Limb (tissue), 2 donors: Measurements from ENCODE around the gene HEBP2.

Experiments used
- DNase-seq, 2 donors: peaks; one replicate each; pipeline ENCODE4 v3.0.0-alpha.2; 2016; ENCODE audit errors: extremely low spot score in 2 of 2

HEBP2 gene

DNA sequence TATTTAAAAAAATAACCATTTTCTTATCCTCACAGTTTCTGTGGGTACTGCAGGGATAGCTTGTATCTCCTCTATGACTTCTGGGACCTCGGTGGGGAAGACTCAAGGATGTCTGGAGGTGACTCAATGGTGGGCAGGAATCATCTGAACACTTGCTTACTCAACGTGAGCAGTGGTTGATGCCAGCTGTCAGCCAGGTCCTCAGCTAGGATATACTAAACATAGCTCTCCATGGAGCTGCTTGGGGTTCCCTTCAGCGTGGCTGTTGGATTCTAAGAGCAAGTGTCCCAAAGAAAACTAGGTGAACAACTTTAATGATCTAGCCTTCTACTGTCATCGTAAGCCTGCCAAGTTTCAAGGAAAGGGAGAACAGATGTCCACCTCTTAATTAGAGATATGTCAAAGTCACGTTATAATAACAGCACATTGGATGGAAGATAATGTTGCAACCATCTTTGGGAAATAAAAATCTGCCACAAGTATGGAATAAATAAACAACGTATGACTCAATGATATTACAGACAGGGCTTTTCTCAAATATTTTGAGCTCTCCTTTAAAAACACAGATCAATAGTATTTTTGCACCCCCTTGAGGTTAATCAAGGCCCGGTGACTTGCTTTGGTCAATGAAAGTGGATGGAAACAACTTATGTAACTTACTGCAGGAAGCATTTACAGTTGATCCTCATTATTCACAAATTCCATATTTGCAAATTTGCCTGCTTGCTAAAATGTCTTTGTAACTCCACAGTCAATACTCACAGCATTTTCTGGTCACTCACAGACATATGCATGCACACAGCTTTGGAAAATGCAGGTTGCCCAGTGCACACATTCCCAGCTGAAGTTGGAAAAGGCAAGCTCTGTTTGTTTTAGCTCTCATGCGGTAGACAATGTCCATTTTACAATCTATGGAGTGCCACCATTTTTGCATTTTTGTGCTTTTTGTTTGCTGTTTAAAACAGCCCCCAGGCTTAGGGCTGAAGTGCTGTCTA lies 6.6 kb upstream of the HEBP2 start:
- DNase-seq: no peak

GRCh38 chr6:138400326-138400725 lies 3.7 kb upstream of the HEBP2 start:
- DNase-seq: no peak

- no peak for DNase-seq
Measured at GRCh38 chr6:138401960-138402837, 1.8 kb upstream of the HEBP2 start.

DNA sequence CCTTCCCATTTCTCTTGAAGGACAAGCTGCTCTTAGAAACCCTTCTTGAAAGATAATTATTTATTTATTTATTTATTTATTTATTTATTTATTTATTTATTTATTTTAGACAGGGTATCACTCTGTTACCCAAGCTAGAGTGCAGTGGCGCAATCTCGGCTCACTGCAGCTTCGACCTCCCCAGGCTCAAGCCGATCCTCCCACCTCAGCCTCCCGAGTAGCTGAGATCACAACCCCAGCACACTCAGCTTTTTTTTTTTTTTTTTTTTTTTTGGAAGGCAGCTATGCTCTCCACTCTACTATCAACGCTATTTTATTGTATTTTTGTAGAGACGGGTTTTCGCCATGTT lies 1.2 kb upstream of the HEBP2 start:
- no peak for DNase-seq

DNA sequence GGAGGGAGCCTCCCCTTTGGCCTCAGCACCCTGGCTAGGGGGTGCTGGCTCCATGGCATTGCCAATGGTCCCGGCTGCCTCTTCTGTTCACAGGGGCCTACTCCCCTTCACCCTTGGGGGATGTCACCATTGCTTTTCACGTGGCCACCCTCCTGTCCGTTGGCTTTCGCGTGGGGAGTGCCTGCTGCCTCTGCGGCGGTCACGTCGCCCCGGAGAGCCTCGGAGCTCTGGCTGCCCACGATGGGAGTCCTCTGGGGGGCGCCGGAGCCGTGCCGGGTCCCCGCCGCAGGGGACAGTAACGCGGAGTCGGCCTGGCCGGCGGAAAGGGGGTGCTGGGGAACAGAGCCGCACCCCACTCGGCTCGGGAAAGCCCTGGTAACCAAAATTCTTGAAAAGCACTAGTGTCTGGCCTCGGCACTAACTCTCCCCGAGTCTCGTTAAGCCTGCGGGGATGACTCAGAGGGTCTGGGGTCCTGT lies 661 bp upstream of the HEBP2 start:
- DNase-seq: peak in 1 of 2 donors; percentile 65

DNA sequence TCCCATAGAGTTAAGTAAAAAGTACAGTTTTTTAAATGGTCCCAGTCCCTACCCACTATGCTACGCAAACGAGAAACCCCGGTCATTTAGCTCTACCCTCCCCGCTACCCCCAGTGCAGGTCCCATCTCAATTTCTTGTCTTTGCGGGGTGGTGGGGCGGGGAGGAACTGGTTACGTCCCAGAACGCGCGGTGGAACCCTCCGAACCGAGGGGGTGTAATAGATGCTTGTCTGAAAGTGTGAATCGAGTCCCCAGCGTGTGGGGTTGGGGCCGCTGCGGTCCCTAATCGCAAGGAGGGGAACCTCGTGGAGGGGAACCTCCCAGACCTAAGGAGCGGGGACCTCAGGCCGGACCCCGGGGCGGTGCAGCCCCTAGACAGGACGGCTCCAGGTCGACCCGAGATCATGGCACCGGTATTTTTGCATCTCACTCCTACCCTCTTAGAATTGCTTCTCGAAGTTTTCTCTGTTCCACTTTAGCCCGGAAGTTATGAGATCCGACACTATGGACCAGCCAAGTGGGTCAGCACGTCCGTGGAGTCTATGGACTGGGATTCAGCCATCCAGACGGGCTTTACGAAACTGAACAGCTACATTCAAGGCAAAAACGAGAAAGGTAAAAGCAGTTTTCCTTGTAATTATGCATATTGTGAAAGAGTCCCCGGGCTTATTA lies 779 bp downstream of the HEBP2 start:
- peak in 1 of 2 donors; percentile 11 for DNase-seq

- DNase-seq: no peak
Measured at GRCh38 chr6:138405816-138406413, 1.9 kb downstream of the HEBP2 start.

- DNase-seq: no peak
Measured at GRCh38 chr6:138406443-138406842, 2.4 kb downstream of the HEBP2 start.

GRCh38 chr6:138410048-138410735 lies 6.2 kb downstream of the HEBP2 start:
- no peak for DNase-seq

- no peak for DNase-seq
Measured at GRCh38 chr6:138410972-138411880, 7.2 kb downstream of the HEBP2 start.

DNA sequence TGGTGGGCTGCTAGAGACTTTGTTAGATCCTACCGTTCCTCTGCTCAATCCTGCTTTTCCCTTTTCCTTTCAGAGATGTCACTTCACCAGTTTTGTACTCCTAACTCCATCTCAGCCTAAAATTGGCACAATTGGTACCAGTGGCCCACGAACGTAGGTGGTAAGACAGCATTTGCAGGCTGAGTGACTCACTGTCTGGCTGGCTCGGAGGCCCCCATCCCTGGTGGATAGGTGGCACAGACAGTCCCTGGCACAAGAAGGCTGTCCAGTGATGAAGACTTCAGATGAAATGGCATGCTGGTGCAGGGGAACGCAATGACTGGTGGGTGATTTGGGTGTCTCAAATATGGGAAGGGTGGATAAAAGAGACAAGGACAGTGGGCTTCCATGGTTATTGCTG lies 11.1 kb downstream of the HEBP2 start:
- no peak for DNase-seq

GRCh38 chr6:138416206-138416605 lies 12.2 kb downstream of the HEBP2 start:
- DNase-seq: no peak

- no peak for DNase-seq
Measured at GRCh38 chr6:138417493-138418117, 13.6 kb downstream of the HEBP2 start.

DNA sequence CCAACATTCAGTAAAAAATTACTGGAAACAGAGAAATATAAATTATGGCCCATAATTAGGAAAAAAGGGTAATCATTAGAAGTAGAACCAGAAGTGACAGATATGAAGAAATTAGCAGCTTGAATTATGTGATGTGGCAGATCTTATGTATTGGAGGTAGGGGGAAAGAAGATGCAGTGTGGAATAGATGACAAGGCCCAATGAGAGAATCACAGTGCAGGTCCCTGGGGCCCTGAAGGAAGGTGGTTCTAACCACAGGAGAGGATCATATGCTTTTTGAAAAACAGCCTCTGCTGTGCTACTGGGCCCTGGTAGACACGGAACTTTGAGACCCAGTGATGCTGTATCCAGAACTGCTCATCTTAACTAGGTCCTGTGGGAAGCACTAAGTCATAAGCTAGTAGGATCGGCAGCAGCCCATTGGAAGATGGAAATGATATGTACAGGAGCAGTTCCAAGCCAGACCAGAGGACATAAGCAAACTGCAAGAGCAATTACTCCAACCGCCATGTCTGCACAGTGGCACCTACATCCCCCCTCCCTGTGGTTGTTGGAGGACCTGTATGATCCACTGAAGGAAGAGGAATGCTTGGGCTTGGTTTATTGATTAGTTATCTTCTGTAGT lies 14.2 kb downstream of the HEBP2 start:
- DNase-seq: no peak

- DNase-seq: no peak
Measured at GRCh38 chr6:138419766-138420165, 15.7 kb downstream of the HEBP2 start.

GRCh38 chr6:138420356-138420755 lies 16.3 kb downstream of the HEBP2 start:
- no peak for DNase-seq

DNA sequence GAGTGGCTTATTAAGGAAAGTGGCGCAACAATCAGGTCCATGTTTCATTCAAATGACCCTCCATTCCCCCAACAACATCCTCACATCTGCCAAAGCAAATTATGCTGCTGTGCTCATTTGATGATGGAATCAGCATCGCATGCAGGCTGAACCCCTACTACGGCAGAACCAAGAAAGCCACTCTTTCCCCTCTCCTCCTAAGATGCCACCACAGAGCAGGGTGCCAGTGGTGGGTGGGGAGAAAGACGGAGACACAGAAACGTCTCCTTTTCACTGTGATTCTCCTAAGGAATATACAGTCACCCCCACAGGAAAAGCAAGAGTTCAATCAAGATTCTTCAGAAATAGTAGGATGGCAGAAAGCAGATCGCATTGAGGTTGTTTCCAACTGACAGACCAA lies 17.1 kb downstream of the HEBP2 start:
- DNase-seq: no peak

- no peak for DNase-seq
Measured at GRCh38 chr6:138421608-138422007, 17.6 kb downstream of the HEBP2 start.

DNA sequence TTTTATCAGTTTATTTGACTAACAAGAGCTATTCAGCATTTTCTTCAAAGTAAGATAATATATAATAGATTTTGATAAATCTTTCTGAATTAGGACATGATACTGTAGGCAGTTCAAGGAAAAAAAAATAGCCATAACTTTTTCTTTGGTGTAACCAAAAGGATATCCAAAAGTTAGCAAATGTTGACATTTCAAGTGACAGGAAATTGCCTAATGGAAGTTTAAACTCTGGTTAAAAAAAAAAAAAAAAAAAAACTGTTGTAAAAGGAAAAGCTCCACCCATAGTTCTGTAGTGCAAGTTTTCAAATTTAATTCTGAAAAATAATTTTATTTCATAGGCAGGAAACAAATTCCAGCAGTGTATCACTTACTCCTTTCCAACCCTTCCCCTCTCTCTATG lies 18.8 kb downstream of the HEBP2 start:
- DNase-seq: no peak
